Measurements from ENCODE around the gene VPS33A.
A peak's percentile ranks its signal among the peaks of the same experiment; 100 is the strongest.
"Not testable (repeated sequence)": the region's sequence is repeated elsewhere in the genome, so short reads cannot be mapped to it uniquely, and the experiment has no call there.

VPS33A gene

GRCh38 chr12:122206111-122206881 is 60.0 kb downstream of the VPS33A start:
- no peak for FAIRE-seq
- no peak for DNase-seq (ENCODE audit: extremely low spot score, insufficient read length, low read depth)

- DNase-seq (ENCODE audit: extremely low spot score, insufficient read length, low read depth) (no peak), FAIRE-seq (no peak)
These were observed 61.0 kb downstream of the VPS33A start for GRCh38 chr12:122205053-122205925.

- DNase-seq (ENCODE audit: extremely low spot score, insufficient read length, low read depth) (no peak), FAIRE-seq (no peak)
These were observed 61.9 kb downstream of the VPS33A start for GRCh38 chr12:122204167-122205052.

GRCh38 chr12:122203301-122204166 is 62.8 kb downstream of the VPS33A start, which contains the start of gene B3GNT4:
TSS of gene B3GNT4 (plus strand) at chr12:122203709. CDS start at chr12:122204619, 910 bp downstream.
- DNase-seq (ENCODE audit: extremely low spot score, insufficient read length, low read depth) (no peak), FAIRE-seq (no peak)

- not testable (repeated sequence) for DNase-seq (ENCODE audit: extremely low spot score, insufficient read length, low read depth); FAIRE-seq
These were observed 63.5 kb downstream of the VPS33A start for GRCh38 chr12:122202811-122203210.

- DNase-seq (ENCODE audit: extremely low spot score, insufficient read length, low read depth) (no peak), FAIRE-seq (no peak)
These were observed 64.3 kb downstream of the VPS33A start for GRCh38 chr12:122202017-122202416.

GRCh38 chr12:122201381-122201780 is 64.9 kb downstream of the VPS33A start:
- FAIRE-seq = no peak
- DNase-seq (ENCODE audit: extremely low spot score, insufficient read length, low read depth) = no peak

GRCh38 chr12:122200541-122201175 is 65.6 kb downstream of the VPS33A start:
- FAIRE-seq = no peak

GRCh38 chr12:122199484-122200355 is 66.6 kb downstream of the VPS33A start:
- FAIRE-seq (no peak), DNase-seq (ENCODE audit: extremely low spot score, insufficient read length, low read depth) (no peak)

More at GRCh38 chr12:122200541-122201175, 65.6 kb downstream of the VPS33A start:
- no peak for DNase-seq (ENCODE audit: extremely low spot score, insufficient read length, low read depth)

GRCh38 chr12:122197612-122197966 is 68.7 kb downstream of the VPS33A start:
- DNase-seq (ENCODE audit: extremely low spot score, insufficient read length, low read depth) (no peak), FAIRE-seq (no peak)

GRCh38 chr12:122195405-122195804 is 70.9 kb downstream of the VPS33A start:
- DNase-seq (ENCODE audit: extremely low spot score, insufficient read length, low read depth) (no peak), FAIRE-seq (no peak)

- no peak for DNase-seq (ENCODE audit: extremely low spot score, insufficient read length, low read depth)
- FAIRE-seq = no peak
These were observed 71.5 kb downstream of the VPS33A start for GRCh38 chr12:122194804-122195203.

GRCh38 chr12:122192441-122192840 is 73.9 kb downstream of the VPS33A start:
- FAIRE-seq = no peak
- DNase-seq (ENCODE audit: extremely low spot score, insufficient read length, low read depth) = no peak

- FAIRE-seq (peak; percentile 87), DNase-seq (ENCODE audit: extremely low spot score, insufficient read length, low read depth) (peak; percentile 79)
These were observed 75.2 kb downstream of the VPS33A start for GRCh38 chr12:122190842-122191668.

GRCh38 chr12:122189626-122190475 is 76.4 kb downstream of the VPS33A start:
- FAIRE-seq (no peak), DNase-seq (ENCODE audit: extremely low spot score, insufficient read length, low read depth) (no peak)

GRCh38 chr12:122187466-122187865 is 78.8 kb downstream of the VPS33A start:
- no peak for FAIRE-seq
- DNase-seq (ENCODE audit: extremely low spot score, insufficient read length, low read depth) = no peak
